BJ (cell line): ENCODE results near the gene FOXM1. TPM values are rescaled to one million over a fixed set of nuclear protein-coding genes. Genes with fewer than 3 reads are reported as not detected.

ENCODE experiments used
- CTCF ChIA-PET: fragments of 350-600 bp; formaldehyde crosslinking; extraction: SDS; loops from one replicate; lab custom pipeline; 2021; ENCODE audit warnings: antibody characterized with exemption, inconsistent platforms; lab: Yijun Ruan, JAX
- POLR2A ChIA-PET: fragments of 300-600 bp; sonication (Branson Sonifier 250); formaldehyde crosslinking; extraction: SDS; loops from one replicate; lab custom pipeline; 2021; ENCODE audit warnings: antibody characterized with exemption; lab: Charles Lee
- DNase-seq: peaks from one replicate; pipeline ENCODE4 v3.0.0-alpha.2; 2011; ENCODE audit warnings: low read depth
- H3K27me3 ChIP-seq: 2 replicates; pipeline ENCODE4 v1.6.0; 2011; ENCODE audit warnings: low read length; ENCODE audit not compliant: control insufficient read depth, insufficient read depth
- H3K36me3 ChIP-seq: 2 replicates; pipeline ENCODE4 v1.5.1; 2011; ENCODE audit warnings: low read length; ENCODE audit not compliant: control insufficient read depth, insufficient read depth
- H3K4me3 ChIP-seq: 2 replicates; pipeline ENCODE4 v1.5.1; 2011; ENCODE audit warnings: low read depth, mild to moderate bottlenecking, control low read depth, low read length
- CTCF ChIP-seq: IDR thresholded peaks from 2 replicates; pipeline ENCODE4 v1.5.1; 2011; ENCODE audit warnings: low read depth, mild to moderate bottlenecking, control low read depth, inconsistent platforms, low read length, moderate library complexity; ENCODE audit not compliant: insufficient read depth
- polyA plus RNA-seq: library from polyadenylated mRNA; depleted of rRNA; stranded (reverse); fragments of >200 nt; gene quantifications from 2 replicates; pipeline ENCODE4 v1.2.3, GENCODE V29; 2011

FOXM1 gene
- polyA plus RNA-seq, 1 experiment: 26.6 TPM

DNA sequence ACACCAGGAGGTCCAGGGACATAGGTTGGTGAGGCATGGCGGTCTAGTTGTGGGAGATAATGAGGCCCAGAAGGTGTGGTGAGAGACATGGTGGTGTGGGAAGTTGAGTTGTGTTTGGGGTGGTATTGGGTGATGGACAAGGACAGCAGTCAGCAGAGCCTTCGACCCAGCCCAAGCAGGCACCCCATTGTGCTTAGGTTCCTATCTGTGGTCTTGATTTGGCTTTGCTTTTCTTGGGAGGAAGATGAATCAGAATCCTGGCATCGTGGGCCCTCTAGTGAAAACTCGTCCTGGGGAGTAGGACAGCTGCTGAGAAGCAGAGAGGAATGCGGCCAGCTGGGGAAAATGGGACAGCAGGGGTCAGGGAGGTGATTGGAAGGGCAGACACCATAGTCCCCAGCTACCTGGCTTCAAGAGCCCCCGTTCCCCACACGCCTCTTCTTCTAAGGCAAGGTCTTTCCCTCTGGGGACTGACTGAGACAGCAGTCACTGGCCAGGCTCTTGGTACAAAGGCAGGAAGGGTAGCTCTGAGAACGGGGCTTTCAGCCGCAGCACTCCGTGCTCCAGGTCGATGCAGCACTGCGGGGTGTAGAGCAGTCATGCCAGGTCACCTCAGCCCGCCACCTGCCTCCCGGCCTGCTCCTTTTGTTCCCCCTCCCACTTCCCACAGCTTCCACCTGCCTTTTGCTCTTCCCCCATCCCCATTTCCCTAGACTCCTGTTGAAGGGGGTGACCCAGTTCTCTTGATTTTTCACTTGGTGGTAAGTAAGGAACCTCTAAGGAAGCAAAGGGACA lies 50.1 kb downstream of the FOXM1 start:
- no peak for DNase-seq
- TF ChIP-seq CTCF: no peak
- ChIA-PET CTCF (interaction anchor here (0.9 to 1.5 kb wide), 3 partner anchors 12 to 27 kb away, joined by 3 to 4 read pairs (median 4); no protein-coding TSS in a partner anchor), POLR2A (no interaction called here)
- H3K27me3 ChIP-seq: no peaks in the 10 kb centered on the region
- peaks cover 20% of the 10 kb centered on the region for H3K36me3 ChIP-seq
- H3K4me3 ChIP-seq: no peak overlapping the region

- Histone ChIP-seq H3K4me3 (no peak overlapping the region), H3K27me3 (no peaks in the 10 kb centered on the region), H3K36me3 (peaks cover 25% of the 10 kb centered on the region)
- TF ChIP-seq CTCF: no peak
- CTCF ChIA-PET: interaction anchor here (1.5 kb wide), 1 partner anchor 27 kb away, joined by 4 read pairs; no protein-coding TSS in a partner anchor
- no peak for DNase-seq
- POLR2A ChIA-PET: no interaction called here
These were observed 50.9 kb downstream of the FOXM1 start for GRCh38 chr12:2826036-2826435.

DNA sequence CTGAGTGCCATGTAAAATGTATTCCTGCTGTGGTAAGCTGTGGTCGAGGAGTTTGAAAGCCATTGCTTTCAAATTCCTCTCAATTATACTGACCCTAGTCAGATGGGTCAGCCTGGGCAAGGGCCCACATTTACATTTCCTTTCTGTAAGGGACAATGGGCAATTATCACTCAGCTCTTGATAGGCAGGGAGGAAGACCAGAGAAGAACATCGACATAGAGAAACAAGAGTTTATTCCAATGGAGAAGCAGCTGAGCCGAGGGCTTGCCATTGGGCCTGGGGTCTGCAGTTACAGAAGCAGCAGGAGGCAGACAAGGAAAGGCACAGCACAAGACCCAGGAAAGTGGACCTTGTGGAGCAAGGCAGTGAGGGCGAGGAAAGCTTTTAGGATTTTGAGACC lies 51.8 kb downstream of the FOXM1 start:
- TF ChIP-seq CTCF: no peak
- H3K4me3 ChIP-seq: no peak overlapping the region
- H3K36me3 ChIP-seq: peaks cover 25% of the 10 kb centered on the region
- no peak for DNase-seq
- ChIA-PET CTCF (interaction anchor here (1.0 kb wide), 1 partner anchor 21 kb away, joined by 3 read pairs; no protein-coding TSS in a partner anchor), POLR2A (no interaction called here)
- H3K27me3 ChIP-seq: no peaks in the 10 kb centered on the region

DNA sequence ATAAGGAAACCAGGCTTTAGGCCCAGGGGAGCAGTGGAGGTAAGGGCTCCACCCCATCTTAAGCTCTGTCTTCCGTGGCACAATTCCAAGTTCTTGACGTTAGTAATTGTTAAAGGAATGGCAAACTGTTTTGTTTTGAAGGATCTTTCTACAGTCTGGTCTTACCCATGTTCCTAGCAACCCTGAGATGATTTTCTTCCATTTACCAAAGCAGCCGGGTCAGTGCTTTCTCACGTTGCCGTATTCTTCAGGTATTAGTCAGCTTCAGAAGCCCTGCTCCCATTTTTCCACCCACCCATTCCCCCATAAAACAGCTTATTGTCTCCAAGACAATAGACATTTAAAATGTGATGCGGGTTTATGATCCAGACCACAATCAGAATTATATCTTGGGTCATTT lies 52.4 kb downstream of the FOXM1 start:
- H3K27me3 ChIP-seq: no peaks in the 10 kb centered on the region
- peaks cover 28% of the 10 kb centered on the region for H3K36me3 ChIP-seq
- CTCF ChIA-PET: interaction anchor here (1.0 kb wide), 1 partner anchor 21 kb away, joined by 3 read pairs; no protein-coding TSS in a partner anchor
- no peak for TF ChIP-seq CTCF
- POLR2A ChIA-PET: no interaction called here
- no peak for DNase-seq
- no peak overlapping the region for H3K4me3 ChIP-seq

GRCh38 chr12:2823483-2823882 lies 53.5 kb downstream of the FOXM1 start:
- no peaks in the 10 kb centered on the region for H3K27me3 ChIP-seq
- H3K36me3 ChIP-seq: peaks cover 28% of the 10 kb centered on the region
- no peak overlapping the region for H3K4me3 ChIP-seq
- TF ChIP-seq CTCF: no peak
- DNase-seq: no peak
- ChIA-PET CTCF (no interaction called here), POLR2A (no interaction called here)
